Stimulated activated CD4-positive, alpha-beta T cell treated with anti-CD3 and anti-CD28 coated beads, Interleukin-4, amount 100 ng/mL, for 4 hours (primary cell): Measurements from ENCODE around the gene MAP3K9.

Experiments
- DNase-seq, 2 experiments: peaks; one replicate each; pipeline ENCODE4 v3.0.0-alpha.2; 2020

The MAP3K9 gene

GRCh38 chr14:70685474-70686197 lies 123.7 kb downstream of the MAP3K9 start:
- no peak for DNase-seq

GRCh38 chr14:70683983-70684382 lies 125.3 kb downstream of the MAP3K9 start:
- DNase-seq, result no peak

GRCh38 chr14:70680748-70681147 lies 128.6 kb downstream of the MAP3K9 start:
- no peak for DNase-seq

GRCh38 chr14:70677341-70677740 lies 132.0 kb downstream of the MAP3K9 start:
- DNase-seq, result no peak
